ENCODE measurements around the gene CRIP2.
A peak's percentile ranks its signal among the peaks of the same experiment; 100 is the strongest.

Gene CRIP2

GRCh38 chr14:105461903-105462302, 12.7 kb upstream of the CRIP2 start:
- no peak for DNase-seq (ENCODE audit: low read depth in 2 of 2)

GRCh38 chr14:105464501-105464900, 10.1 kb upstream of the CRIP2 start:
- no peak for DNase-seq (ENCODE audit: low read depth in 2 of 2)

- no peak for DNase-seq (ENCODE audit: low read depth in 2 of 2)
These were observed 9.2 kb upstream of the CRIP2 start for GRCh38 chr14:105465209-105466031.

GRCh38 chr14:105466531-105467248, 7.9 kb upstream of the CRIP2 start:
- no peak for DNase-seq (ENCODE audit: low read depth in 2 of 2)

- DNase-seq (ENCODE audit: low read depth in 2 of 2) = no peak
These were observed 7.2 kb upstream of the CRIP2 start for GRCh38 chr14:105467249-105467941.

- no peak for DNase-seq (ENCODE audit: low read depth in 2 of 2)
These were observed 6.6 kb upstream of the CRIP2 start for GRCh38 chr14:105467942-105468471.

- DNase-seq (ENCODE audit: low read depth in 2 of 2) = no peak
These were observed 5.9 kb upstream of the CRIP2 start for GRCh38 chr14:105468621-105469241.

- DNase-seq (ENCODE audit: low read depth in 2 of 2) = no peak
These were observed 4.9 kb upstream of the CRIP2 start for GRCh38 chr14:105469456-105470349.

GRCh38 chr14:105470350-105471296, 4.0 kb upstream of the CRIP2 start:
- no peak for DNase-seq (ENCODE audit: low read depth in 2 of 2)

GRCh38 chr14:105471297-105471821, 3.3 kb upstream of the CRIP2 start:
- no peak for DNase-seq (ENCODE audit: low read depth in 2 of 2)

GRCh38 chr14:105471823-105472485, 2.7 kb upstream of the CRIP2 start:
- no peak for DNase-seq (ENCODE audit: low read depth in 2 of 2)

- DNase-seq (ENCODE audit: low read depth in 2 of 2) = no peak
These were observed 2.1 kb upstream of the CRIP2 start for GRCh38 chr14:105472486-105472991.

- no peak for DNase-seq (ENCODE audit: low read depth in 2 of 2)
These were observed 1.5 kb upstream of the CRIP2 start for GRCh38 chr14:105473033-105473676.

GRCh38 chr14:105473677-105474482, 741 bp upstream of the CRIP2 start:
- peak in 1 of 2 donors; percentile 59 for DNase-seq (ENCODE audit: low read depth in 2 of 2)

GRCh38 chr14:105475269-105476096, 862 bp downstream of the CRIP2 start:
- DNase-seq (ENCODE audit: low read depth in 2 of 2) = no peak

- DNase-seq (ENCODE audit: low read depth in 2 of 2) = no peak
These were observed 1.6 kb downstream of the CRIP2 start for GRCh38 chr14:105476097-105476830.
